Fibroblast of villous mesenchyme (primary cell): ENCODE measurements around the gene TMPRSS6. TPM values are rescaled to one million over a fixed set of nuclear protein-coding genes. Genes with fewer than 3 reads are reported as not detected.

Experiments used
- DNase-seq: peaks from one replicate; pipeline ENCODE4 v3.0.0-alpha.2; 2010; ENCODE audit warnings: low read depth
- H3K4me3 ChIP-seq: 2 replicates; pipeline ENCODE4 v1.5.1; 2011; ENCODE audit warnings: low read depth, mild to moderate bottlenecking, low read length
- total RNA-seq: library from RNA; depleted of rRNA; stranded (reverse); fragments of >200 nt; gene quantifications from 2 replicates; pipeline ENCODE4 v1.2.3, GENCODE V29; 2012
- TF ChIP-seq, protein P1 (sequence below): IDR thresholded peaks from 2 replicates; pipeline ENCODE4 v1.5.1; 2012; ENCODE audit warnings: low read depth, mild to moderate bottlenecking, low read length; ENCODE audit not compliant: insufficient read depth

The TMPRSS6 gene
- total RNA-seq, 1 donor: not detected

DNA sequence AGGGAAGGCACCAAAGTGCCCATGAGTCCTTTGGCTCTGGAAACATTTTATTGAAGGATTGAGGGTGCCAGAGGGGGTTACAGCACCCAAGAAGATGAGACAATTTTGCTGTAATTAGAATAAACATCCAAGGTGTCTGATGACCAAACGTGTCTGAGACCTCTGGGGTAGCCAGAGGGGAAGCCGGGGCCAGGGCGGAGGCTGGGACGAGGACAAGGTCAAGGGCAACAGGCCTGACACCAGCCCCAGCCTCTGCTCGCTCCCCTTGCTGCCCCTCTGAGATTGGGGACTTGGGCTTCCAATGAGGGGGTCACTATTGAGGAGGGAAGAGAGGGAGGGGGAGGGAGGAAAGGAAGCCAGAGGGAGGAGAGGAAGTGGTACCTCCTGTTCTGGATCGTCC, 25.6 kb downstream of the TMPRSS6 start:
- no peak overlapping the region for H3K4me3 ChIP-seq
- DNase-seq: no peak
- TF ChIP-seq, protein P1, sequence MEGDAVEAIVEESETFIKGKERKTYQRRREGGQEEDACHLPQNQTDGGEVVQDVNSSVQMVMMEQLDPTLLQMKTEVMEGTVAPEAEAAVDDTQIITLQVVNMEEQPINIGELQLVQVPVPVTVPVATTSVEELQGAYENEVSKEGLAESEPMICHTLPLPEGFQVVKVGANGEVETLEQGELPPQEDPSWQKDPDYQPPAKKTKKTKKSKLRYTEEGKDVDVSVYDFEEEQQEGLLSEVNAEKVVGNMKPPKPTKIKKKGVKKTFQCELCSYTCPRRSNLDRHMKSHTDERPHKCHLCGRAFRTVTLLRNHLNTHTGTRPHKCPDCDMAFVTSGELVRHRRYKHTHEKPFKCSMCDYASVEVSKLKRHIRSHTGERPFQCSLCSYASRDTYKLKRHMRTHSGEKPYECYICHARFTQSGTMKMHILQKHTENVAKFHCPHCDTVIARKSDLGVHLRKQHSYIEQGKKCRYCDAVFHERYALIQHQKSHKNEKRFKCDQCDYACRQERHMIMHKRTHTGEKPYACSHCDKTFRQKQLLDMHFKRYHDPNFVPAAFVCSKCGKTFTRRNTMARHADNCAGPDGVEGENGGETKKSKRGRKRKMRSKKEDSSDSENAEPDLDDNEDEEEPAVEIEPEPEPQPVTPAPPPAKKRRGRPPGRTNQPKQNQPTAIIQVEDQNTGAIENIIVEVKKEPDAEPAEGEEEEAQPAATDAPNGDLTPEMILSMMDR: no peak

DNA sequence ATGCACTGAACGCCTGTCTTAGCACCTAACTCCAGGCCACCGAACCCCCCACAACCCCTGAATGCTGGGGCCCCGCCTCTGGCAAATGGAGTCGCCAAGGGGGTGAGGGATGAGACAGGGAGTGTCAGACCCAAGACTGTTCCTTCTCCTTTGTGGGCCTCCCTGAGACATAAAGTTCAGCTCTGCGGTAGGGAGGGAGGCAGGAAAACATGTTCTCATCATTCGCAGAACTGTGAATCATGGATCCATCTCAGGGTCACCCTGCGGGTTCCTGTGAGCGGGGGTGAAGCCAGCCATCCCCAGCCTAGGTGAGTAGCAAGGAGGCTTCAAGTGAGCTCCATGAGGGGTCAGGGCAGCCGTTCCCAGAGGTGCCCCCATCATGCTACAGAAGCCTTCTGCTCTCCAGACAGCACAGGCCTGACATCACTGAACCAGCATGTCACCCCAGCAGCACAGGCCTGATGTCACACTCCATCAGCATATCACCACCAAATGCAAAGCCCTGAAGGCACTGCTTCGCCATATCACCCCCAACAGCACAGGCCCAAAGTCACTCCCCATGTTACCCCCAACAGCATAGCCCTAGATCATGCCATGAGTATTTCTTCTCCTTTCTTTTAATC, 27.2 kb downstream of the TMPRSS6 start:
- no peak overlapping the region for H3K4me3 ChIP-seq
- TF ChIP-seq, protein P1: no peak
- DNase-seq: no peak

DNA sequence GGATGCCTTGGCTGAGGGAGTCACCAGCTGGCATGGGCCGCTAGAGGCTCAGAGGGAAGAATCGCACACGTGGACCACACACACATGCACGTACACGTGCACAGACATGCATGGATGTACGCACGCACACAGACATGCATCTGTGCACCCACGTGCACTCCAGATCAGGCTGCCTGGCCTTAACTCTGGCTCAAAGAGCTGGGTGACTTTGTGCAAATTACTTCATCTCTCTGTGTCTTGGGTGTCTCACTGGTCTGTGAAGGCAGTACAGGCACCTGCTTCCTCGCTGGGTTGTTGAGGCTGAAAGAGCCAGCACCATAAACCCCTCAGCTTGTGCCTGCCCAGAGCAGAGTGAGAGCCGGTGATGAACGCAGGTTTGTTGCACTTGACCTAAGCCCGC, 28.7 kb downstream of the TMPRSS6 start:
- no peak overlapping the region for H3K4me3 ChIP-seq
- no peak for DNase-seq
- TF ChIP-seq, protein P1: no peak

DNA sequence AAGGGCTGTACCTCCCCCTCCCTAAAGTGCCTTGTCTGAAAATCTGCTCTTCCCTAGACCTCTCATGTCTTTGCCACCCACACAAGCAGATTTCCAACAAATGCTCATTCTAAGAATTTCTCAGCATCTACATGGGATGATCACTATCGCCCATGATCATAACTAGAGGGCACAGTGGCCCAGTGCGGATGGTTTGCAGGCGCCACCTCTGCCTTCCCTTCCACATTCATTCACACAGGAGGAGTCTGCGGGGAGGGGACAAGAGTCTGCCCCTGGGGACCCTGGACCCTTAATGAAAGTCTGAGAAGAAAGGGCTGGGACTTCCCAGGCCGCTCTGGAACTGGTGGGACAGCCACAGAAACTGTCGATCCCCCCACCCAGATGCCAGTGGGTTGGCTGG, 29.1 kb downstream of the TMPRSS6 start:
- no peak overlapping the region for H3K4me3 ChIP-seq
- no peak for DNase-seq
- TF ChIP-seq, protein P1: no peak

DNA sequence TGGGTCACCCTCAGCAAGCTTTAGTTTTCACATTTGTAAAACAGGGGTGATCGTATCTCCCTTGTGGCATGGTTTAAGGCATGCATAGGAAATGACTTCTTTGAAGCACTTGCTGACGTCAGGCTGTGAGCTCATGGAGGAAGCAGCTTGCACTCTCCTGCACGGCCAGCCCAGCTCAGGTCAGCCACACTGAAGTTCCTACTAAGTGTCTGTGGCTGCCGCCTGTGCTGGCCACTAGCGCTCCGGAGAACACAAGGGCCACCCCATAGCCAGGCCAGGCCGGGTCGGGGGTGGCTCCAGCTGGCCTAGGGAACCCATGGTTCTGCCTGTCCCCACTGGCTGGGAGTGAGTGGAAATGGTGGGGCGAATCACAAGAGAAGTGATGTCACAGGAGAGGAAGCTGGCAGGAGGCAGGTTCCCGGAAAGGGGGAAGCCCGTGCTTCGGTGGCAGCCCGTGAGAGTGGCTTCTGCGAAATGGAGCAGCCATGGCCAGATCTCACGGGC, 29.8 kb downstream of the TMPRSS6 start:
- H3K4me3 ChIP-seq: no peak overlapping the region
- peak; percentile 38 for DNase-seq
- TF ChIP-seq, protein P1: no peak

DNA sequence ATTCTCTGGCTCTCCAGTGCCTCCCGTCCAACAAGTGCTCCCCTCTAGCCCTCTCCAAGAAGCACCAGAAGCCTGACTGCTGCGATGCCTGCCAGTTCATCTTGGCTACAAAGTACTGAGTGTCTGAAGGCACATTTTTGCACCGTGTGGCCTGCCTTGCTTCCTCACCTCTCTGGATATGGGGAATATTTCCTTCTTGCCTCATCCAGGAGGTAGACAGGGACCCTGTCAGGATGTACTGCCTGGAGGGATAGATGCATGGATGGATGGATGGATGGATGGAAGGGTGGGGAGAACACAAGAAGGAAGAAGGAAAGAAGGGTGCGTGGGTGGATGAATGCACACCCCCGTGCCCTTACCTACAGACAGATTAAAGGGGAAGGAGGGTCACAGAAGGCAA, 30.4 kb downstream of the TMPRSS6 start:
- TF ChIP-seq, protein P1: no peak
- DNase-seq: no peak
- H3K4me3 ChIP-seq: no peak overlapping the region
